Uterus (tissue), 4 donors: ENCODE data around the gene ZNF784. TPM values are rescaled to one million over a fixed set of nuclear protein-coding genes. Genes with fewer than 3 reads are reported as not detected.
A peak's percentile ranks its signal among the peaks of the same experiment; 100 is the strongest.

Experiments
- DNase-seq, 2 donors: peaks; one replicate each; pipeline ENCODE4 v3.0.0-alpha.2; 2019 to 2020
- H3K27ac ChIP-seq, 2 donors: fragments of 200-600 bp; sonication (generic); 1 replicate in 1 of 2; 2 replicates in 1 of 2; pipeline ENCODE4 v1.5.1; 2016 to 2018
- H3K27me3 ChIP-seq, 2 donors: fragments of 200-600 bp; sonication (generic); one replicate each; pipeline ENCODE4 v1.5.1; 2018 to 2019; ENCODE audit warnings: control low read depth in 1 of 2
- H3K36me3 ChIP-seq, 2 donors: fragments of 200-600 bp; sonication (generic); one replicate each; pipeline ENCODE4 v1.5.1; 2019; ENCODE audit warnings: control low read depth in 1 of 2
- H3K4me1 ChIP-seq, 2 donors: fragments of 200-600 bp; sonication (generic); one replicate each; pipeline ENCODE4 v1.5.1; 2018 to 2019; ENCODE audit warnings: control low read depth in 1 of 2
- H3K4me3 ChIP-seq, 2 donors: fragments of 200-600 bp; sonication (generic); 1 replicate in 1 of 2; 2 replicates in 1 of 2; pipeline ENCODE4 v1.5.1; 2018 to 2019; ENCODE audit warnings: mild to moderate bottlenecking in 1 of 2
- H3K9me3 ChIP-seq, 2 donors: fragments of 200-600 bp; sonication (generic); one replicate each; pipeline ENCODE4 v1.5.1; 2019; ENCODE audit warnings: control low read depth in 1 of 2
- CTCF ChIP-seq, 4 experiments: fragments of 200-600 bp in 2 of 4; fragments of 450-650 bp in 2 of 4; sonication (generic) in 2 of 4; IDR thresholded peaks; one replicate each; pipeline ENCODE4 v1.5.1; 2016 to 2019; ENCODE audit warnings: antibody characterized with exemption in 4 of 4, mild to moderate bottlenecking in 2 of 4, moderate library complexity in 1 of 4
- POLR2A ChIP-seq, 2 donors: fragments of 450-650 bp; IDR thresholded peaks; one replicate each; pipeline ENCODE4 v1.6.1; 2016; ENCODE audit warnings: antibody characterized with exemption in 2 of 2, mild to moderate bottlenecking in 1 of 2, moderate library complexity in 1 of 2
- intact Hi-C: fragments of 100-400 bp; cut with DNase I; formaldehyde crosslinking; loops from one replicate; pipeline ENCODE4 v1.15.1; 2023; ENCODE audit warnings: low total_unique reads
- total RNA-seq, 4 donors: library from RNA; depleted of rRNA in 3 of 4; stranded (reverse); fragments of >200 nt in 3 of 4; gene quantifications; one replicate each; pipeline versions ENCODE4 v1.1.0 to v1.2.4, GENCODE V29; 2014 to 2023
- donor health status: DM: yes; HTN: yes; CAD: no.

The ZNF784 gene
- total RNA-seq, 4 donors from 2014 or later: 4.1 to 9.6 (median 7.4) TPM

GRCh38 chr19:55646889-55647731 lies 22.7 kb upstream of the ZNF784 start:
- Histone ChIP-seq H3K9me3 (no peaks in the 10 kb centered on the region), H3K4me1 (peaks cover 0 to 16% of the 10 kb centered on the region in 2 donors), H3K4me3 (peak overlapping the region; percentile 54 to 70), H3K27me3 (no peaks in the 10 kb centered on the region), H3K36me3 (no peaks in the 10 kb centered on the region), H3K27ac (peak overlapping the region; percentile 86)
- DNase-seq: no peak
- intact Hi-C loops: loop anchor here (10.0 kb wide), 1 partner anchor 532 kb away; the partner anchor contains the start of gene PPP1R12C
- no peak for TF ChIP-seq CTCF (IDR thresholded peaks at IDR 0.05)
- no peak for TF ChIP-seq POLR2A (IDR thresholded peaks at IDR 0.05)

- intact Hi-C loops: loop anchor here (10.0 kb wide), 1 partner anchor 531 kb away; the partner anchor contains the start of gene PPP1R12C
- Histone ChIP-seq H3K36me3 (no peaks in the 10 kb centered on the region), H3K9me3 (no peaks in the 10 kb centered on the region), H3K27ac (no peak overlapping the region), H3K4me1 (peaks cover 0 to 18% of the 10 kb centered on the region in 2 donors), H3K27me3 (no peaks in the 10 kb centered on the region), H3K4me3 (no peak overlapping the region)
- no peak for DNase-seq
- no peak for TF ChIP-seq CTCF (IDR thresholded peaks at IDR 0.05)
- no peak for TF ChIP-seq POLR2A (IDR thresholded peaks at IDR 0.05)
These were observed 21.1 kb upstream of the ZNF784 start for GRCh38 chr19:55645512-55645881.

- Histone ChIP-seq H3K4me3 (no peak overlapping the region), H3K9me3 (no peaks in the 10 kb centered on the region), H3K27me3 (no peaks in the 10 kb centered on the region), H3K27ac (no peak overlapping the region), H3K4me1 (peaks cover 0 to 23% of the 10 kb centered on the region in 2 donors), H3K36me3 (no peaks in the 10 kb centered on the region)
- intact Hi-C loops: loop anchor here (10.0 kb wide), 1 partner anchor 530 kb away; the partner anchor contains the start of gene PPP1R12C
- no peak for DNase-seq
- no peak for TF ChIP-seq POLR2A (IDR thresholded peaks at IDR 0.05)
- TF ChIP-seq CTCF (IDR thresholded peaks at IDR 0.05): no peak
These were observed 20.6 kb upstream of the ZNF784 start for GRCh38 chr19:55644842-55645511.

- Histone ChIP-seq H3K27me3 (no peaks in the 10 kb centered on the region), H3K9me3 (no peaks in the 10 kb centered on the region), H3K4me3 (peak overlapping the region; percentile 72 to 94), H3K36me3 (no peaks in the 10 kb centered on the region), H3K4me1 (peaks cover 0 to 22% of the 10 kb centered on the region in 2 donors), H3K27ac (peak overlapping the region in 1 of 2 donors; percentile 88)
- no peak for DNase-seq
- TF ChIP-seq POLR2A (IDR thresholded peaks at IDR 0.05): no peak
- no peak for TF ChIP-seq CTCF (IDR thresholded peaks at IDR 0.05)
- intact Hi-C loops: loop anchor here (10.0 kb wide), 1 partner anchor 530 kb away; the partner anchor contains the start of gene PPP1R12C
These were observed 19.9 kb upstream of the ZNF784 start for GRCh38 chr19:55644191-55644833.
